ENCODE data around the gene MUC7.
"Not testable (repeated sequence)": the region's sequence is repeated elsewhere in the genome, so short reads cannot be mapped to it uniquely, and the experiment has no call there.

The MUC7 gene

DNA sequence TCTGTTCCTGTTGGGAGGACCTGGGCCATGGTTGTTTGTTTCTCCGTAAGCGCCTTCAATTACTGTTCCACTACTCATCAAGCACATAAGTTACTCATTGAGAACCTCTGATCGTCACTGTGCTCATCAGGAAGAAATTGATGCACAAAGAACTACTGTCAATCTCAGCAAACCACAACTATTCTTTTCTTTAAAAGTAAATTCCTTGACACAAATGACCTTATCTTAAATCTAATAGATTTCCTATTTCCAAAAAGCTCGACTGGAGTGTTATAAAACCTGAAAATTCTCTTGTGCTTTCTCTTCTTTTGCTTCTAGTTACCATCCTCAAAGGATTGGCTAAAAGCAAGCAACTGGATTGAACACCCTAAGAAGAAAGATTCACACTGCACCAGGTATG lies at the start of gene MUC7:
MUC7 (plus strand) TSS at position 301 of the 400 bp plus-strand sequence. CDS start 1,825 bp downstream, outside the sequence.
- H3K9me3 Mint-ChIP-seq (ENCODE audit: low read depth): peaks cover 10% of the 10 kb centered on the region
- no peaks in the 10 kb centered on the region for H3K4me1 Mint-ChIP-seq (ENCODE audit: low read depth)
- H3K27me3 Mint-ChIP-seq: no peaks in the 10 kb centered on the region
- no peaks in the 10 kb centered on the region for H3K36me3 Mint-ChIP-seq
- no peak within 1 kb of the TSS for H3K27ac Mint-ChIP-seq
- H3K4me3 Mint-ChIP-seq: no peak within 1 kb of the TSS

DNA sequence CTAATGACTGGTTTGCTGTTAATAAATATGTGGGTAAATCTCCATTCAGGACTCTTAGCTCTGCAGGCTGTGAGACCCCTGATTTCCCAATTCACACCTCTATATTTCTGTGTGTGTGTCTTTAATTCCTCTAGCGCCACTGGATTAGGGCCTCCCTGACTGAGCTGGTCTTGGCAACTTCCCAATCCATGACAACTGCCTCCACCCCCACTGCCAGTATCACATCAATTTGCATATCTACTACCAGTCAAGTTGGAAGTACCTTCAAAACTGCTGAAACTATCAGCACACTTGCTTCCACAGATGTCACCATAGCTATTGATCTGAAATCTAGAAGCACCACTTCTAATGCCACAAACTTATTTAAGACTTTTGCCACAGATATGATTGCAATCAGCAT lies 46.7 kb upstream of the MUC7 start:
- Mint-ChIP-seq H3K9me3 (ENCODE audit: low read depth) (peaks cover 10% of the 10 kb centered on the region), H3K4me1 (ENCODE audit: low read depth) (no peaks in the 10 kb centered on the region), H3K36me3 (no peaks in the 10 kb centered on the region), H3K27ac (no peak overlapping the region), H3K27me3 (peaks cover 3% of the 10 kb centered on the region), H3K4me3 (no peak overlapping the region)

DNA sequence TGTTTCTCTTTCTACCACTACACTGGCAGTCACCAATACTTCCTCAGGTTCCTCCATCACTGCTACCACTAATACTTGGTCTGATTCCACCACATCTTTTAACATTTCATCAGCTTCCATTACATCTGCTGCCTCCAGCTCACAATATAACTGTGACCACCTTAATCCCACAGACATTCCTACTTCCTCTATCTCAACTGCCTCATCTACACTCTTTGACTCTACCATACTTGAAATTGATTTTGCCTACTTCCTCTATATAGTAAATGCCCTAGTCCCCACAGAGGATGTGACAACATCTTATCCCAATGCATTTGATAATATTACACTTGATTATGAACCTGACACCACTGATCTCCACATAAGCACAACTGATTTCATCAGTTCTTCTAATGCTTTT lies 45.2 kb upstream of the MUC7 start:
- no peaks in the 10 kb centered on the region for H3K36me3 Mint-ChIP-seq
- no peak overlapping the region for H3K4me3 Mint-ChIP-seq
- H3K27ac Mint-ChIP-seq: no peak overlapping the region

DNA sequence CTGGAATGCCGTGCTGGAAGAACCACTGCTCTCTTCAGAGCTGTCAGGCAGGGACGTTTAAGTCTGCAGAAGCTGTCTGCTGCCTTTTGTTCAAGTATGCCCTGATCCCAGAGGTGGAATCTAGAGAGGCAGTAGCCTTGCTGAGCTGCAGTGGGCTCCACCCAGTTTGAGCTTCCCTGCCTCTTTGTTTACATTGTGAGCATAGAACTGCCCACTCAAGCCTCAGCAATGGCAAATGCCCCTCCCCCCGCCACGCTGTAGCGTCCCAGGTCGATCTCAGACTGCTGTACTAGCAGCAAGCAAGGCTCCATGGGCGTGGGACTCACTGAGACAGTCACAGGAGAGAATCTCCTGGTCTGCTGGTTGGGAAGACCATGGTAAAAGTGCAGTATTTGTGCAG lies 34.8 kb upstream of the MUC7 start:
- Mint-ChIP-seq H3K9me3 (ENCODE audit: low read depth) (no peaks in the 10 kb centered on the region), H3K27ac (no peak overlapping the region), H3K4me3 (no peak overlapping the region), H3K4me1 (ENCODE audit: low read depth) (no peaks in the 10 kb centered on the region), H3K36me3 (no peaks in the 10 kb centered on the region), H3K27me3 (peaks cover 2% of the 10 kb centered on the region)

More for the DNA sequence above, 45.2 kb upstream of the MUC7 start:
- peaks cover 3% of the 10 kb centered on the region for H3K27me3 Mint-ChIP-seq
- peaks cover 6% of the 10 kb centered on the region for H3K9me3 Mint-ChIP-seq (ENCODE audit: low read depth)
- H3K4me1 Mint-ChIP-seq (ENCODE audit: low read depth): no peaks in the 10 kb centered on the region

DNA sequence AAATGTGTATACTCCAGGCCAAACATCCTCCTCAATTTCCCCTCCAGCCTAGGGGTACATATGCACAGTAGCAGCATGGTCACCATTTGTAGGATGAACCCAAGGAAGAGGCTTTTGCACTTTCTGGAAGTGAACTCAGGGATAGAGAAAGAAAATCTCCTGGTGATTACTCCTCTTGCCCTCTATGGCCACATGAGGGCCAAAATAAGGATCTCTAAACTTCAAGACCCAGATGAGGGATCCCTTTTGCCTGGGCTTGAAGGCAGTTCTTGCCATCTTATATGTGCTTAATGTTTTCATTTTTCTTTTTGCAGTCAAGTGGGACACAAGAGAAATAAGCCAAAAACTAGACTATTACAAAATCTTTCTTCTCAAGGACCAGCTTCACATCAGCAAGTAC lies 29.5 kb upstream of the MUC7 start:
- no peaks in the 10 kb centered on the region for H3K4me1 Mint-ChIP-seq (ENCODE audit: low read depth)
- H3K27ac Mint-ChIP-seq: no peak overlapping the region
- no peaks in the 10 kb centered on the region for H3K9me3 Mint-ChIP-seq (ENCODE audit: low read depth)
- peaks cover 2% of the 10 kb centered on the region for H3K27me3 Mint-ChIP-seq
- no peaks in the 10 kb centered on the region for H3K36me3 Mint-ChIP-seq
- no peak overlapping the region for H3K4me3 Mint-ChIP-seq

DNA sequence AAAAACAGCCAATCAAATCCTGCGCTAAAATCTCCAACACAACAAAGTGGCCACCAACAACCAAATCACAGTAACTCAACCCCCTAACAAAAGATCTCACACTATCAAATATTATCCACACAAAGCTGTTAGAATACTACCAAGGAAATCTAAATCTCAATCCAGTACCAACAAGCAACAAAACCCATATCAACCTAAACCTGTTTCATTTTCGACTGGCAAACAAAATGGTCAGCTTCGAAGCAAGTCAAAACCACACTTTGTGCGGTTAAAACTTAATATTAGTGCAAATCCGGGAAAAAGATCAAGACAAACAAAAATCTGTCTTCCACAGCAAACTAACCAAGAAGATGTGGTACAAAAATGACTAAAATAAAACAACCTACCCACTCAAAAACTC lies 28.7 kb upstream of the MUC7 start:
- H3K27me3 Mint-ChIP-seq: peaks cover 2% of the 10 kb centered on the region
- no peaks in the 10 kb centered on the region for H3K9me3 Mint-ChIP-seq (ENCODE audit: low read depth)
- H3K27ac Mint-ChIP-seq: no peak overlapping the region
- no peaks in the 10 kb centered on the region for H3K36me3 Mint-ChIP-seq
- H3K4me3 Mint-ChIP-seq: no peak overlapping the region
- no peaks in the 10 kb centered on the region for H3K4me1 Mint-ChIP-seq (ENCODE audit: low read depth)

DNA sequence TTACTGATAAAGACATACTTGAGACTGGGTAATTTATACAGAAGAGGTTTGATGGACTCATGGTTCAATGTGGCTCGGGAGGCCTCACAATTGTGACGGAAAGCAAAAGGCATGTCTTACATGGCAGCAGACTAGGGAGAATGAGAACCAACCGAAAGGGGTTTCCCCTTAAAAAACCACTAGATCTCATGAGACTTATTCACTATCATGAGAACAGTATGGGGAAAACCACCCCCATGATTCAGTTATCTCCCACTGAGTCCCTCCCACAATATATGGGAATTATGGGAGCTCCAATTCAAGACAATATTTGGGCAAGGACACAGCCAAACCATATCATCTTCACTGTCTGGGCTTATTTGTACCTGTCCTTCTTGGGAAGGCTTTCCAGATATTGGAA lies 22.8 kb upstream of the MUC7 start:
- Mint-ChIP-seq H3K27ac (no peak overlapping the region), H3K9me3 (ENCODE audit: low read depth) (peaks cover 11% of the 10 kb centered on the region), H3K4me3 (no peak overlapping the region), H3K4me1 (ENCODE audit: low read depth) (no peaks in the 10 kb centered on the region), H3K36me3 (no peaks in the 10 kb centered on the region), H3K27me3 (no peaks in the 10 kb centered on the region)

DNA sequence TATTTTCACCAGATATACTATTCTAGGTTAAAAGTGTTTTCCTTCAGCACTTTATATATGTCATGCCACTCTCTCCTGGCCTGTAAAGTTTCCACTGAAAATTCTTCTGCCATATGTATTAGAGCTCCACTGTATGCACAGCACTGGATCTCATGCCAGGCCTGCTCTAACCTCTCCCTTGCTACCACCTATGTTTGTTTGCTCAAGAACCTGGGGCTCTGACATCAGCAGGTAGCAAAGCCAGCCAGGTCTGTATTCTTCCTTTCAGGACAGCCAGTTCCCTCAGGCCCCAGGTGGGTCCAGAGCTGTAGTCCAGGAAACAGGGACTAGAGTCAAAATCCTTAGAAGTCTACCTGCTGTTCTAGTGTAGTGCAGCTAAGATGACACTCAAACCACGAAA lies 19.1 kb upstream of the MUC7 start:
- H3K27ac Mint-ChIP-seq: no peak overlapping the region
- peaks cover 4% of the 10 kb centered on the region for H3K27me3 Mint-ChIP-seq
- H3K4me1 Mint-ChIP-seq (ENCODE audit: low read depth): no peaks in the 10 kb centered on the region
- peaks cover 11% of the 10 kb centered on the region for H3K9me3 Mint-ChIP-seq (ENCODE audit: low read depth)
- H3K4me3 Mint-ChIP-seq: no peak overlapping the region
- H3K36me3 Mint-ChIP-seq: no peaks in the 10 kb centered on the region

DNA sequence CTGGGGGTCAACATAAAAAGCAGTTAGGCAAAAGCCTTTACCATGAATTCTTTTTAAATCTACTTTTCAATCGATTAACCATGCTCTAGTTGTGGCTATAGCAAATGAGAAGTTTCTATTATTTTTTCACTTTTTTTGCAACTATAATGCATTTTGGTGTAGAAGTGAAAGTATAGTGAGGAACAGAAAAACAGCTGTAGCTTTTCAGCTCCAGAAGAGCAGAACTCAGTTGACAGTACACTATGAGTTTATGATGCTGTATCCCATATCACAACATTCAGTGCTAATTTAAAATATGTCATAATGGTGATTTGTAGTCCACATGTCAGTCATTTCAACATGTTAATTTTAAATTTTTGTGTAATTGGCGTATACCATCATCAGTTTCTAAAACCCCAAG lies 8.7 kb upstream of the MUC7 start:
- H3K4me1 Mint-ChIP-seq (ENCODE audit: low read depth): no peaks in the 10 kb centered on the region
- no peak overlapping the region for H3K4me3 Mint-ChIP-seq
- no peaks in the 10 kb centered on the region for H3K36me3 Mint-ChIP-seq
- H3K9me3 Mint-ChIP-seq (ENCODE audit: low read depth): peaks cover 9% of the 10 kb centered on the region
- H3K27ac Mint-ChIP-seq: no peak overlapping the region
- H3K27me3 Mint-ChIP-seq: peaks cover 6% of the 10 kb centered on the region

DNA sequence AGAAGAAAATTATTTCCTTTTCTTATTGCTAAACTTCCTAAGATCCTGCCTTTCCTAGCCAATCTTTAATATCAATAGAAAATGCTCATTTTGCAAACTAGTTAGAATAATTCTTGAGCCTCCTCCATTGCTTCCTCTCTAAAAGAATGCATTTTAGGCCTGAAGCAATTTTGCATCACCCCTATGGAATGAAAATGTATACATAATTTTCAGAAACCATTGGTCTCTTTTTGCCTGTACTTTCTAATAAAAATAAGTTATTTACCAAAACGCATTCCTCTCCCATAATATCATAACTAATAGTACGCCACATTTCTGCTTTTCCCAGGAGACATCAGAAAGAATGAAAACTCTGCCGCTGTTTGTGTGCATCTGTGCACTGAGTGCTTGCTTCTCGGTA lies 1.7 kb downstream of the MUC7 start:
- Mint-ChIP-seq H3K4me3 (no peak overlapping the region), H3K27me3 (peaks cover 2% of the 10 kb centered on the region), H3K9me3 (ENCODE audit: low read depth) (no peaks in the 10 kb centered on the region), H3K36me3 (no peaks in the 10 kb centered on the region), H3K27ac (no peak overlapping the region), H3K4me1 (ENCODE audit: low read depth) (no peaks in the 10 kb centered on the region)

DNA sequence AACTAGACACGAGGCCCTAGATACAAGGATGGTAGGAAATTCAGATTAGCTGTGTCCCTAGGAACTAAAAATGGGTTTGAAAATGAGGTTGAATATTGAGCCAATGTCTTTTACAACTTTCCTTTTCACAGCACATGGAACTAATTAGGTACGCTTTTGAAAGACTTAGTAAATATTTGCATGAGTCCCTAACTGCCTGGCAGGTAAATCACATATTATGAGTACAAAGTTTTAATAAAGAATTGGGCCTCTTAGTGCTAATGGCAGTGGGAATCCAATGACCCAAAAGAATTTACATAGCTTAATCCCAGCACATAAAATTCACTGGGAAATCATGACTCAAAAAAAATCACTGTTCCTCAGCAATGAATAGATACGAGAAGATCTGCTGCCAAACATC lies 16.8 kb downstream of the MUC7 start:
- Mint-ChIP-seq H3K27ac (no peak overlapping the region), H3K4me3 (no peak overlapping the region), H3K9me3 (ENCODE audit: low read depth) (no peaks in the 10 kb centered on the region), H3K27me3 (peaks cover 4% of the 10 kb centered on the region), H3K4me1 (ENCODE audit: low read depth) (no peaks in the 10 kb centered on the region), H3K36me3 (no peaks in the 10 kb centered on the region)

DNA sequence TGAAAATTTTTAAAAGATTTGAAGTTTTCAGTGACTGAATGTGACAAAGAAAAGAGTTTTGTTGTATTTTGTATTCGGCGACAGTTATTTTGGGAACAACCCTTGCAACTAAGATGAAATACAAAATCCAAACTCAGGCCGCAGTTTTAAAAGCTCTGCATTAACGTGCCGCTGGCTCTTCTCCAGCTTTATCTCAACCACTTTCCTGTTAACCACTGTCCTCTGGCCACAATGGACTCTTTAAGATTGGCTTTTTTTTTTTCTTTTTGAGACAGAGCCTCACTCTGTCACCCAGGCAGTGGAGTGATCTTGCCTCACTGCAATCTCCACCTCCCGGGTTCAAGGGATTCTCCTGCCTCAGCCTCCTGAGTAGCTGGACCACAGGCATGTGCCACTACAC lies 24.2 kb downstream of the MUC7 start:
- H3K27me3 Mint-ChIP-seq: peaks cover 3% of the 10 kb centered on the region
- no peaks in the 10 kb centered on the region for H3K36me3 Mint-ChIP-seq
- no peaks in the 10 kb centered on the region for H3K4me1 Mint-ChIP-seq (ENCODE audit: low read depth)
- no peak overlapping the region for H3K4me3 Mint-ChIP-seq
- no peaks in the 10 kb centered on the region for H3K9me3 Mint-ChIP-seq (ENCODE audit: low read depth)
- H3K27ac Mint-ChIP-seq: no peak overlapping the region

DNA sequence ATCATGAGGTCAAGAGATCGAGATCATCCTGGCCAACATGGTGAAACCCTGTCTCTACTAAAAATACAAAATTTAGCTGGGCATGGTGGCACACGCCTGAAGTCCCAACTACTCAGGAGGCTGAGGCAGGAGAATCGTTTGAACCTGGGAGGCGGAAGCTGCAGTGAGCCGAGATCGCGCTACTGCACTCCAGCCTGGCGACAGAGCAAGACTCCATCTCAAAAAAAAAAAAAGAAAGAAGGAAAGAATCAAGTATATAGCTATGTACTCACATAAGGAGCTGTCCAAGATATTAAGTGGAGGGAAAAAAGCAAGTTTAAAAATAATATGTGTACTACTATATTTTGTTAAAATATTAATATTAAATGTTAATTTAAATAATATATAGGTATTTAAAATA lies 29.8 kb downstream of the MUC7 start:
- not testable (repeated sequence) for H3K27ac Mint-ChIP-seq; H3K27me3 Mint-ChIP-seq; H3K4me3 Mint-ChIP-seq; H3K36me3 Mint-ChIP-seq; H3K4me1 Mint-ChIP-seq (ENCODE audit: low read depth); H3K9me3 Mint-ChIP-seq (ENCODE audit: low read depth)

DNA sequence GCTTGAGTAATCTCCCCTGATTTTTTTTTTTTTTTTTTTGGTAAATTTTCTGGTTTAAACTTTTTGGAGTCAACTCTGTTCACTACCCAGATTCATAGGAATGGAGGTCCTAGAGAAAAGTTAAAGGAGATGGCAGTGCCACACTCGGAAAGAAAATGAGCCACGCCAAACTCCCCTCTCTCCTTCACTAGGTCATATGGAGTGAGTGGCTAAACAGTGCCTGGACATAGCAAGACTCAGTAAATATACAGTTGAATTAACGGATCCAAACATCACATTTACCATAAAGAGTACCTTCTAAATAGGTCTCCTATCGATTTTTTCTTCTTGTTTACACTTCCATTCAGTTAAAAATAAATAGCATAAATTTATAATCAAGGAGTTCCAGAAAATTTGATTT lies 32.7 kb downstream of the MUC7 start:
- no peaks in the 10 kb centered on the region for H3K4me1 Mint-ChIP-seq (ENCODE audit: low read depth)
- no peaks in the 10 kb centered on the region for H3K36me3 Mint-ChIP-seq
- H3K9me3 Mint-ChIP-seq (ENCODE audit: low read depth): no peaks in the 10 kb centered on the region
- H3K27me3 Mint-ChIP-seq: no peaks in the 10 kb centered on the region
- H3K27ac Mint-ChIP-seq: no peak overlapping the region
- H3K4me3 Mint-ChIP-seq: no peak overlapping the region

DNA sequence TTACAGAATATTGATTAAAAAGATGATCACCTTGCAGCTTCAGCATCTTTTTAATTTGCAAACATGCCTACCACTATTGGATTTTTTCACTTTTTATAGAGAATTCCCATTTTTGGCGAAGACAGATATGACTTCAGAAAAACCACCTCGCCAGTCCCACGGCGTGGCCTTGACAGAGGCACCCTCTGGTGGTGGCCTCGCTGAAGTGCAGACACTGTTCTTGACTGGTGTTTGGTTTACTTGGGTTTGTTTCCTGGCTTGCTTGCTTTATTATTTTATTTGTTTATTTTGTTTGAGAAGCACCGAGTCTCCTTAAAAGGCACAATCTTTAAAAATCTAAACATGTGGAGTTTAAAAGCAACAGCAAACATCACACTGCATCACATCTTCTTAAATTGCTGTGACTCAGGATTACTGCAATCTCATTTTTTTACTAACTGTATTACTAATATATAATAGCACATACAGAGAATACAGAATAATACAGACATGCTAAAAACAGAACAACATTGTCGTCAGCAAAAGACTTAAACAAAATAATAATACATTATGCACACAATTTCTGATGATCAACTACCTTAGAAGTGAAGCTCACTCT lies 33.3 kb downstream of the MUC7 start:
- H3K4me3 Mint-ChIP-seq: no peak overlapping the region
- H3K4me1 Mint-ChIP-seq (ENCODE audit: low read depth): no peaks in the 10 kb centered on the region
- H3K9me3 Mint-ChIP-seq (ENCODE audit: low read depth): no peaks in the 10 kb centered on the region
- no peaks in the 10 kb centered on the region for H3K36me3 Mint-ChIP-seq
- H3K27me3 Mint-ChIP-seq: no peaks in the 10 kb centered on the region
- no peak overlapping the region for H3K27ac Mint-ChIP-seq

DNA sequence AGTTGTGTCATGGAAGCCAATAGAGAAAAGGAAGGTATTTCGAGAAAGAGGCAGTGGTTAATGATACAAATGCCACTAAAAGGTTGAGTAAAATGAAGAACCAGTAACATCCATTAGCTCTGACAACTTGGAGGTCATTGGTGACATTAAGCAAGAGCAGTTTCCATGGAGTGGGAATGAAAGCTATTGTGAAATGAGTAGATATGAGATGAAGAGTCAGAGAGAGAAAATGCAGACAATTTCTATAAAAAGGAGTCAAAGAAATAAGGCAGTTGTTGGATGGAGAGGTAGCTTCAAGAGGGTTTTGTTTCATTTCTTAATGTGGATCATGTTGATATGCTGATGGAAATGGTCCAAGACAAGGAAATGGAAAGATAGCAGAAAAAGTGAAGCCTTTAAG lies 36.8 kb downstream of the MUC7 start:
- no peak overlapping the region for H3K27ac Mint-ChIP-seq
- no peaks in the 10 kb centered on the region for H3K4me1 Mint-ChIP-seq (ENCODE audit: low read depth)
- H3K27me3 Mint-ChIP-seq: peaks cover 8% of the 10 kb centered on the region
- no peaks in the 10 kb centered on the region for H3K9me3 Mint-ChIP-seq (ENCODE audit: low read depth)
- no peaks in the 10 kb centered on the region for H3K36me3 Mint-ChIP-seq
- H3K4me3 Mint-ChIP-seq: no peak overlapping the region

Data from activated naive CD8-positive, alpha-beta T cell (primary cell).